Fibroblast of skin of right biceps (primary cell): ENCODE data around the gene MEGF10.
"Not testable (repeated sequence)": the region's sequence is repeated elsewhere in the genome, so short reads cannot be mapped to it uniquely, and the experiment has no call there.

Experiments
- DNase-seq: peaks from one replicate; pipeline ENCODE4 v3.0.0-alpha.2; 2013

The MEGF10 gene

GRCh38 chr5:127298656-127299055, 8.1 kb downstream of the MEGF10 start:
- no peak for DNase-seq

DNA sequence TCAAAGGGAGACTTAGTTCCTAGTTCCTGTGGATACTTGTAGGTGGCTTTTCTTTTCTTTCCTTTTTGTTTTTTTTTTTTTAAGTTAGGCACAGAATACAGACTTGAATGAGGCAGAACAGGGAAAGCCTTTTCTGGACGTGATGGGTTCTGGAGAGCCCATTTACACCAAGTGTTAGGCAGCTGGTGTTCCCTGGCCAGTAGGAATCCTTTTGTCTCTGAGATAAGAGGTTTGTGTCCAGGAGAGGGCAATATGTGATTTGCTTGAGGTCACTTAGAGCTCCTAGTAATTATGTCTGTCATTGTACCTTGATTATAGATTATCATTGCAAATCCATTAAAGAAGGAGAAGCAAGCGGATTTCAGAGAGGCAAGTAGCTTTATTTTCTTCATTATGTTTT, 9.1 kb downstream of the MEGF10 start:
- no peak for DNase-seq

DNA sequence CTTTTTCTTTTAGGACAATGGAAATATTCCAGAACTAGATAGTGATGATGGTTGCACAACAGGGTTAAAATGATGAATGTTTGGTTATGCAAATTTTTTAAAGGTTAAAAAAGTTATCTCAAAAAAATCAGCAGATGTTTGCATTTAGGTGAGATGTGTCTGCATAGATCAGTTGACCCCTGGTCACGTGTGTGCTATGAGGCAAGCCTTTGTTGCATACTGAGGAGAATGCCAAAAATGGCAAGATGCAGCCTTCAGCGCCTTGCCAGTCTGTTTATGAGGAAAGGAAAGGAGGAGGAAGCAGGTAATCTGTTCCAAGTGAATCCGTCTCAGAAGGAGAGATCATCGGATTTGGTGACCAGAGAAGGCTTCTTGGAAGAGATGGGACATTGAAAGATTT, 11.9 kb downstream of the MEGF10 start:
- DNase-seq, result no peak

- no peak for DNase-seq
Observed at GRCh38 chr5:127303404-127303803, 12.8 kb downstream of the MEGF10 start.

DNA sequence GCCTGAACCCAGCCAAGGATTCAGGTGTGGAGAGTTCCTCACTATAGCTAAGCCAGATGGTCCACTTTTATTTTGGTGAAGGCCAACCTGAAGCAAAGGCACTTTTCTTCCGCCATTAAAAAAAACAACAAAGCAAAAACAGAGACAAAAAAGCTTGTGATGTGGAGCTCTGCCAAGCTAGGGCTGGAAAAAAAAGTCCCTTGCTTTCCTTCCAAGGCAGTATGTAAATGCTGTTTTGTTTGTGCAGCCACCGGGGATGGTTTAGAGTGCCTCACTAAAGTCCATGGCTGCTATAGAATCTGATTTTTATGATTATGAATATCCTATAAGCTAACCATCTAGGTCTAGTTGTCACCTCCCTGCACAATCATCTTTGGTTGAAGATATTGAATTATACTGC, 14.9 kb downstream of the MEGF10 start:
- no peak for DNase-seq

GRCh38 chr5:127306036-127306435, 15.4 kb downstream of the MEGF10 start:
- DNase-seq, result no peak

- DNase-seq, result peak; percentile 10
Observed at GRCh38 chr5:127306647-127307046, 16.1 kb downstream of the MEGF10 start.

DNA sequence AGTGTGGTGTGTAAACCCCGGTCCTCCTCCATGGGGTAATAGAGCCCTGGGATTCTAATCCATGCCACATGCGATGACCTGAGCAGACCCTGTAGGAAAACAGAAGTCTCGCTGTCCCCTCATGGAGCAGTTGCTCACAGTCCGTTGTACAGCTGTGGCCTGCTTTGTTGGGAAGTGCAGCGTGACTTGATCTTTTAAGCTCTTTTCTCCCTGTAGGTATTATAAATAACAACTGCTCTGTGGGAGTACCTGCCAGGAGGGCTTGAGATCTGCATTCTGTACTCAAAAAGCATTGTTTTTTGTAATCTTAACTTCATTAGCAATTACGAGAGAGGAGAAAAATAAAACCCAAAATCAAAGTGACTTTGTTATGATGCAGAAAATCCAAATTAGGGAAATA, 17.3 kb downstream of the MEGF10 start:
- no peak for DNase-seq

- not testable (repeated sequence) for DNase-seq
Observed at GRCh38 chr5:127308325-127308724, 17.7 kb downstream of the MEGF10 start.

DNA sequence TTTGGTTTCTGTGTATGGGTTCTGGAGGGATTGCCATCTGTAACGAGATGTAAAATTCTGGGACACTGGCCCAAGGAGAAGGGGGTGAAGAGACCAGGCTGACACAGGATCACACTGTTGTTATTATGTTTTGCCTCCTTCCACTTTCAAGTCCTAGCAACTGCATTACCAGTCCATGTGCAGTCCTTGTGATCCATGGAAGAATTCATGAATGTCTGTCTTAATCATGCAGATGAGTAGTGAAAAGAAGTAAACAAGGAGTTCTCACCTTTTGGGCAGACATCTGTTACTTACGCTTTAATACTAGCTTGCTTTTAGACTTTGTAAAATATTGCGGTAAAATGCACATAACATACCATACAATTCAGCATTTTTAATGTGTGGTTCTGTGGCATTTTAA, 18.3 kb downstream of the MEGF10 start:
- DNase-seq, result no peak

DNA sequence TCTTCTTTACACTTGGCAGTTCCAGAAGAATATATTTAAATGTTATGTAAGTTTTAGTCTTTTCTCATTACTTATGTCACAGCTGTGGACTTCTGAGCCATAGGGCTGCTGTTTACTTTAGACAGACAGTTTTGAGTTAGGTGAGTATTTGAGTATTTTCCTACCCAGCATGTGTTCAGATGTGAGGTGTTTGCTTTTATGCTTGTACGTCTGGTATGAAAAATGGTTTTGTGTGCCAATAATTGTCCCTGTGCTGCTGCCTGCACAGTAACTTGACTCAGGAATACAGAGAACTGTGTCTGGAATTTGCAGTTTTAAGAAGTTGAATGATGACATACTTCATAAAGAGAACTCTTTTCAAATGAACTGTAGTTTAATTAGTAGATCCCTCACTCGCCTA, 20.8 kb downstream of the MEGF10 start:
- DNase-seq, result no peak

GRCh38 chr5:127311781-127312525, 21.4 kb downstream of the MEGF10 start:
- DNase-seq, result no peak

- no peak for DNase-seq
Observed at GRCh38 chr5:127313379-127313778, 22.8 kb downstream of the MEGF10 start.

GRCh38 chr5:127313847-127314473, 23.4 kb downstream of the MEGF10 start:
- DNase-seq, result peak; percentile 41

- DNase-seq, result no peak
Observed at GRCh38 chr5:127316011-127316410, 25.4 kb downstream of the MEGF10 start.

- not testable (repeated sequence) for DNase-seq
Observed at GRCh38 chr5:127317385-127317784, 26.8 kb downstream of the MEGF10 start.

DNA sequence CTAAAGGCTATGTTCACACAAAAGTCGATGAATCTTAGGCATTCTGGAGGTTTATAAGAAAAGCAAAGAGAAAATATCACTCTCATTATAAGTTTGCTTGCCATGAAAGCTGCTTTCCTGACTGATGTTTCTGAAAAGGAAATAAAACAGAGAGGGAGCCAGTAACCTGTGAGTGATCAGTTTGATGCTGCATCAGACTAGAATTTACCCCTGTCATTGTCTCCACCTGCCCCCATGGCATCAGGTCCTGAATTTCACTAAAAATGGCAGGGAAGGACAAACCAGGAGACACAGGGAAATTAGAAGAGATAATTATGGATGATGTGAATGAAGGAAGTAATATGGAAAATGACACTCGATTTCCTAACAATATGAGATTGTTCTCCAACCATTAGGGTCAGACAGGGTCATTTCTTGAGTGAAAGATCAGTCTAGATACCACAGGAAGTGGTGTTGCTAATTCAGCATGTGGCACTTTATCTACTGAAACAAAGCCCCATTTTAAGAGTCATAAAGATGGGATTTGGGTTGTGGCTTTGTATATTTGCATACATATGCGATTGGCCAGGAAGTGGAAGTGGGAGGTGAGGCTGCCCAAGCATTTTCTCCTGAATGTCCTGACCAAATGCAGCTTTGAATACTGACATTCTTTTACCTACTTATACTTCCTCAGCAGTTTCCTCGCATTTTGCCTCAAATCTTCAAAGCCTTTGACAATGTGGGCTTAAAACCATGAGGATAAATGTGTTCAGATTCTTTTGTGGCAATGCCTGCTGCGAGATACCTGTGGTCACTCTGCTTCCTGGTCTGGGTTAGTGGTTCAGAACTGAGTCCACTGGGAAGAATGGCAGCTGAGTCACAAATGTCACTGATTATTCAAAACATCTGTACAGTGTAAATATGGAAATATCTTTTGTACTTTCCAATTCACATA, 29.7 kb downstream of the MEGF10 start:
- DNase-seq, result peak; percentile 50

GRCh38 chr5:127321465-127321864, 30.9 kb downstream of the MEGF10 start:
- no peak for DNase-seq

GRCh38 chr5:127322403-127322802, 31.8 kb downstream of the MEGF10 start:
- DNase-seq, result no peak

GRCh38 chr5:127324756-127325155, 34.2 kb downstream of the MEGF10 start:
- no peak for DNase-seq

GRCh38 chr5:127326431-127326830, 35.8 kb downstream of the MEGF10 start:
- no peak for DNase-seq

- DNase-seq, result no peak
Observed at GRCh38 chr5:127326976-127327755, 36.6 kb downstream of the MEGF10 start.

DNA sequence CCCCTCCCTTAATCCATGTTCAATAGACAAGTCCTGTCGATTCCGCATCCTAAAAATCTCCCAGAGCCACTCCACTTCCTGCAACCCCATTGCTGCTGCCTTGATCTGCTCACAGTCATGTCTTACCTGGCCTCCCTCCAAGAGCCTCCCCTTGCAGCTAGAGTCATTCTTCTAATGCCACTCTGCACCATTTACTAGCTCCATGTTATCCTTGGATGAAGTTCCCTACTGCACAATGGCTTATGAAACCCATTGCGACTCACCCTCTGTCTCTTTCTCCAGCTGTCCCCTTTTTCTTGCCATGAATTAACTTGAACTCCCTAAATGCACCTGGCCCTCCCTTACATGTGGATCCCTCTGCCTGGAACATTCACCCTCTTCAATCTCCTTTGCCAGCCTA, 39.5 kb downstream of the MEGF10 start:
- peak; percentile 31 for DNase-seq
